GM18868 (cell line): ENCODE results near the gene ARID5B.

Experiments used
- ATAC-seq: cut with Tn5 transposase; IDR thresholded peaks from one replicate; pipeline ENCODE4 v1.9.1; 2021; ENCODE audit warnings: mild to moderate bottlenecking, moderate library complexity; ENCODE audit not compliant: unreplicated experiment

The ARID5B gene

GRCh38 chr10:61903221-61903927 lies 1.9 kb downstream of the ARID5B start:
- peak; percentile 42 for ATAC-seq

- no peak for ATAC-seq
These were observed 2.4 kb downstream of the ARID5B start for GRCh38 chr10:61903928-61904344.

GRCh38 chr10:61904733-61905725 lies 3.5 kb downstream of the ARID5B start:
- ATAC-seq = peak; percentile 40

GRCh38 chr10:61905837-61906561 lies 4.5 kb downstream of the ARID5B start:
- no peak for ATAC-seq

GRCh38 chr10:61906562-61906901 lies 5.0 kb downstream of the ARID5B start:
- ATAC-seq = no peak

- ATAC-seq = no peak
These were observed 5.5 kb downstream of the ARID5B start for GRCh38 chr10:61907011-61907410.

GRCh38 chr10:61907587-61907986 lies 6.1 kb downstream of the ARID5B start:
- no peak for ATAC-seq

- no peak for ATAC-seq
These were observed 8.8 kb downstream of the ARID5B start for GRCh38 chr10:61910226-61910805.

- ATAC-seq = no peak
These were observed 9.4 kb downstream of the ARID5B start for GRCh38 chr10:61910894-61911293.

GRCh38 chr10:61911425-61911824 lies 9.9 kb downstream of the ARID5B start:
- ATAC-seq = no peak

GRCh38 chr10:61912981-61913380 lies 11.5 kb downstream of the ARID5B start:
- no peak for ATAC-seq

- no peak for ATAC-seq
These were observed 16.6 kb downstream of the ARID5B start for GRCh38 chr10:61918140-61918539.

- ATAC-seq = no peak
These were observed 17.5 kb downstream of the ARID5B start for GRCh38 chr10:61918989-61919388.

GRCh38 chr10:61919646-61920215 lies 18.2 kb downstream of the ARID5B start:
- no peak for ATAC-seq

- peak; percentile 47 for ATAC-seq
These were observed 19.6 kb downstream of the ARID5B start for GRCh38 chr10:61921143-61921542.

- ATAC-seq = no peak
These were observed 21.9 kb downstream of the ARID5B start for GRCh38 chr10:61923210-61923949.

GRCh38 chr10:61923950-61924274 lies 22.4 kb downstream of the ARID5B start:
- ATAC-seq = no peak

- no peak for ATAC-seq
These were observed 28.1 kb downstream of the ARID5B start for GRCh38 chr10:61929555-61929954.

- ATAC-seq = no peak
These were observed 30.3 kb downstream of the ARID5B start for GRCh38 chr10:61931620-61932332.
